ENCODE measurements around the gene CHTOP. TPM values are rescaled to one million over a fixed set of nuclear protein-coding genes. Genes with fewer than 3 reads are reported as not detected.

The CHTOP gene
- total and polyA plus RNA-seq, 2 of the 13 experiments (the other 11 are each of a cell fraction or from before 2014, with no cell fraction given): 38.0 to 51.9 TPM

DNA sequence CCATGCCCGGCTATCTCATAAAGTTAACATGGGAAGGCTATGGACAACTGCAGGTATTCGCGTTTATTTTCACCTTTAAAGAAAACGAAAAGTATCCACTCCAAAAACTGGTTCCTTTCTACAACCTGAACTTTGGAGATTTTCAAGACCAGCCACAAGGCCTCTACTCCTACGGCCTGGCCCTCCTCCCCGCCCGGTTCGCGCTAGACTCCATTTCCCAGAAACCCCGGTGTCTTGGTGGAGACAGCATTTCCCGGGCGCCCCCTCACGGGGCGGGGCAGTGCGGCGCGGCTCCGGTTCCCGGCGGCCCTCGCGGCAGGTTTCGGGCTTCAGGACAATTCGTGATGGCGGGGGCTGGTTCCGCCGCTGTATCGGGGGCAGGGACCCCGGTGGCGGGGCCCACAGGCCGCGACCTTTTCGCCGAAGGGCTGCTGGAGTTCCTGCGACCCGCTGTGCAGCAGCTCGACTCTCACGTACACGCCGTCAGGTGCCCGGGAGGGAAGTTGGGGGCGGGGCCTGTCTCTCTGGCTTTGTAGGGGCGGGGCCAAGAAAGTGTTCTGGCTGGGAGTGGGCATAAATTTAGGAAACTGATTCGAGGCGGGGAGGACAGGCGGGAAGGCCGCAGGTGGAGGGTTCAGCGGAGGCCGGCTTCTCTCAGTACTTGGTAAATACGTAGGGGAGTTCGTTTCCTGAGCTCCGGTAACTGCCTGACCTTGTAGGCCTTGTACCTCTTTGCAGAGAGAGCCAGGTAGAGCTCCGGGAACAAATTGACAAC lies 24.7 kb downstream of the CHTOP start, which contains the start of gene SNAPIN (continued):
- no peak for TF ChIP-seq RERE (CRISPR knock-in tag; IDR thresholded peaks at IDR 0.05; ENCODE audit: low read depth)
- peak; percentile 91 for TF ChIP-seq POLR2G (IDR thresholded peaks at IDR 0.05; ENCODE audit: low read depth, low read length)
- no peak for TF ChIP-seq SMC3 (IDR thresholded peaks at IDR 0.05; ENCODE audit: low read length)
- TF ChIP-seq SRSF4 (IDR thresholded peaks at IDR 0.05; ENCODE audit: low read depth, low read length, poor library complexity, severe bottlenecking): no peak
- no peak for TF ChIP-seq TRIM22 (IDR thresholded peaks at IDR 0.05)
- peak; percentile 33 for TF ChIP-seq JARID2 (CRISPR knock-in tag; IDR thresholded peaks at IDR 0.05; ENCODE audit: insufficient replicate concordance)
- TF ChIP-seq NBN (conservative IDR thresholded peaks at IDR 0.05): no peak
- no peak for TF ChIP-seq ZNF670 (CRISPR knock-in tag; IDR thresholded peaks at IDR 0.05; ENCODE audit: borderline replicate concordance)
- peak; percentile 34; the same call in 1 of the 2 replicates for TF ChIP-seq NFYC (CRISPR knock-in tag; IDR thresholded peaks at IDR 0.05)
- TF ChIP-seq, protein P1, sequence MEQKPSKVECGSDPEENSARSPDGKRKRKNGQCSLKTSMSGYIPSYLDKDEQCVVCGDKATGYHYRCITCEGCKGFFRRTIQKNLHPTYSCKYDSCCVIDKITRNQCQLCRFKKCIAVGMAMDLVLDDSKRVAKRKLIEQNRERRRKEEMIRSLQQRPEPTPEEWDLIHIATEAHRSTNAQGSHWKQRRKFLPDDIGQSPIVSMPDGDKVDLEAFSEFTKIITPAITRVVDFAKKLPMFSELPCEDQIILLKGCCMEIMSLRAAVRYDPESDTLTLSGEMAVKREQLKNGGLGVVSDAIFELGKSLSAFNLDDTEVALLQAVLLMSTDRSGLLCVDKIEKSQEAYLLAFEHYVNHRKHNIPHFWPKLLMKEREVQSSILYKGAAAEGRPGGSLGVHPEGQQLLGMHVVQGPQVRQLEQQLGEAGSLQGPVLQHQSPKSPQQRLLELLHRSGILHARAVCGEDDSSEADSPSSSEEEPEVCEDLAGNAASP (CRISPR knock-in tag; IDR thresholded peaks at IDR 0.05; ENCODE audit: borderline replicate concordance): no peak
- TF ChIP-seq PCBP1 (IDR thresholded peaks at IDR 0.05; ENCODE audit: borderline replicate concordance, low read depth, low read length): no peak
- TF ChIP-seq, protein P2, sequence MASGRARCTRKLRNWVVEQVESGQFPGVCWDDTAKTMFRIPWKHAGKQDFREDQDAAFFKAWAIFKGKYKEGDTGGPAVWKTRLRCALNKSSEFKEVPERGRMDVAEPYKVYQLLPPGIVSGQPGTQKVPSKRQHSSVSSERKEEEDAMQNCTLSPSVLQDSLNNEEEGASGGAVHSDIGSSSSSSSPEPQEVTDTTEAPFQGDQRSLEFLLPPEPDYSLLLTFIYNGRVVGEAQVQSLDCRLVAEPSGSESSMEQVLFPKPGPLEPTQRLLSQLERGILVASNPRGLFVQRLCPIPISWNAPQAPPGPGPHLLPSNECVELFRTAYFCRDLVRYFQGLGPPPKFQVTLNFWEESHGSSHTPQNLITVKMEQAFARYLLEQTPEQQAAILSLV (CRISPR knock-in tag; IDR thresholded peaks at IDR 0.05; ENCODE audit: borderline replicate concordance): peak; percentile 82; the same call in 1 of the 2 replicates
- TF ChIP-seq ZFP90 (CRISPR knock-in tag; IDR thresholded peaks at IDR 0.05; ENCODE audit: borderline replicate concordance): 0 out of 2 replicates have a peak, but pooled peaks have one; percentile 67
- no peak for TF ChIP-seq GTF3A (CRISPR knock-in tag; conservative IDR thresholded peaks at IDR 0.05)
- TF ChIP-seq ESRRA (CRISPR knock-in tag; IDR thresholded peaks at IDR 0.05; ENCODE audit: low read depth): peak; percentile 52; the same call in 1 of the 2 replicates
- no peak for TF ChIP-seq USF2 (IDR thresholded peaks at IDR 0.05; ENCODE audit: low read depth, low read length)
- no peak for TF ChIP-seq USF2 (CRISPR knock-in tag; IDR thresholded peaks at IDR 0.05; ENCODE audit: borderline replicate concordance)

Measured in HepG2 (cell line).